ENCODE measurements around the gene ATF4. TPM values are rescaled to one million over a fixed set of nuclear protein-coding genes. Genes with fewer than 3 reads are reported as not detected.

ATF4 gene
- total RNA-seq, 1 donor from 2014 or later, result 327 TPM

DNA sequence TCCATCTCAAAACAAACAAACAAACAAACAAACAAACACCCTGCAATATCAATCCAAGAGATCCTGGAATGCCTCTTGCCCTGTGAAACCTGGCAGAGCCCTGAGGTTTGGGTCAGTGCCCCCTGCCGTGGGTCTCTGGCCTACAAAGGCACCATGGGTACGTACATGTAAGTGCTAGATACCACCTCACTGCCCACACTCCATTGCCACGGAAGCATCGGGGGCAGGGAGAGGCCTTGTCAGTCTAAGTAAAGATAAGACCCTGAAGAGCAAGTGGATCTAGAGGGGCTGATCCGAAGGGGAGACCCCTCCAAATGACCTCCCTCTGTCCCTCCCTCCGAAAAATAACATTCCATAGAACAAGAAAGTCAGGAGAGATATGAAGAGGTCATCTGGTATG lies 20.3 kb upstream of the ATF4 start:
- no peaks in the 10 kb centered on the region for H3K27me3 ChIP-seq
- no peaks in the 10 kb centered on the region for H3K9me3 ChIP-seq
- H3K4me1 ChIP-seq, result peaks cover 44% of the 10 kb centered on the region
- peaks cover 14% of the 10 kb centered on the region for H3K36me3 ChIP-seq
- no peak for ATAC-seq
- intact Hi-C loops (cut with DNase I), result no loop called here
- TF ChIP-seq, protein P1, sequence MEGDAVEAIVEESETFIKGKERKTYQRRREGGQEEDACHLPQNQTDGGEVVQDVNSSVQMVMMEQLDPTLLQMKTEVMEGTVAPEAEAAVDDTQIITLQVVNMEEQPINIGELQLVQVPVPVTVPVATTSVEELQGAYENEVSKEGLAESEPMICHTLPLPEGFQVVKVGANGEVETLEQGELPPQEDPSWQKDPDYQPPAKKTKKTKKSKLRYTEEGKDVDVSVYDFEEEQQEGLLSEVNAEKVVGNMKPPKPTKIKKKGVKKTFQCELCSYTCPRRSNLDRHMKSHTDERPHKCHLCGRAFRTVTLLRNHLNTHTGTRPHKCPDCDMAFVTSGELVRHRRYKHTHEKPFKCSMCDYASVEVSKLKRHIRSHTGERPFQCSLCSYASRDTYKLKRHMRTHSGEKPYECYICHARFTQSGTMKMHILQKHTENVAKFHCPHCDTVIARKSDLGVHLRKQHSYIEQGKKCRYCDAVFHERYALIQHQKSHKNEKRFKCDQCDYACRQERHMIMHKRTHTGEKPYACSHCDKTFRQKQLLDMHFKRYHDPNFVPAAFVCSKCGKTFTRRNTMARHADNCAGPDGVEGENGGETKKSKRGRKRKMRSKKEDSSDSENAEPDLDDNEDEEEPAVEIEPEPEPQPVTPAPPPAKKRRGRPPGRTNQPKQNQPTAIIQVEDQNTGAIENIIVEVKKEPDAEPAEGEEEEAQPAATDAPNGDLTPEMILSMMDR (IDR thresholded peaks at IDR 0.05), result no peak
- no peak overlapping the region for H3K4me3 ChIP-seq
- no peak for DNase-seq
- no peak overlapping the region for H3K27ac ChIP-seq

DNA sequence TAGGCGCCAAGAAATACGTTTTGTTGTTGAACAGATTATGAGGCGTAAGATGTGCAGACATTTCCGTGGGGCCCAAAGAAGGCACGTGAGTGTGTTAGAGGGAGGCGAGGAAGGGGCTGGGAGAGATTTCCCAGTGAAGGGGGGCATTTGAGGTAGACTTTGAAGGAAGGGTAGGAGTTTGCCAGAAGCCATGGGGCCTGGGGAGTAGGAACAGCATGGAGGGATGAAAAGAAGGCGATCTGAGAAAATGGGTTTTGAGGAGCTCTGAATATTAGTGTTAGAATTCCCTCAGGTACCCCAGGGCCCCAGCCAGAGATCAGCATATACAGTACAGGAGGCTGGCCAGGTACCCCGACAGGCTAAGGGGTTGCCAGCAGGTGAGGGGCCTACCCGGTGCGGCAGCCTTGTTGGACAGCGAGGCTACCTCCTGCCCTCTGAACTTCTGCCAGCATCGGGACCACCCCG lies 18.7 kb upstream of the ATF4 start:
- DNase-seq, result no peak
- H3K36me3 ChIP-seq, result peaks cover 29% of the 10 kb centered on the region
- TF ChIP-seq, protein P1 (IDR thresholded peaks at IDR 0.05), result no peak
- intact Hi-C loops (cut with DNase I), result no loop called here
- peak overlapping the region; percentile 85 for H3K27ac ChIP-seq
- ATAC-seq, result no peak
- no peaks in the 10 kb centered on the region for H3K27me3 ChIP-seq
- no peaks in the 10 kb centered on the region for H3K9me3 ChIP-seq
- H3K4me1 ChIP-seq, result peaks cover 32% of the 10 kb centered on the region
- H3K4me3 ChIP-seq, result peak overlapping the region; percentile 98

DNA sequence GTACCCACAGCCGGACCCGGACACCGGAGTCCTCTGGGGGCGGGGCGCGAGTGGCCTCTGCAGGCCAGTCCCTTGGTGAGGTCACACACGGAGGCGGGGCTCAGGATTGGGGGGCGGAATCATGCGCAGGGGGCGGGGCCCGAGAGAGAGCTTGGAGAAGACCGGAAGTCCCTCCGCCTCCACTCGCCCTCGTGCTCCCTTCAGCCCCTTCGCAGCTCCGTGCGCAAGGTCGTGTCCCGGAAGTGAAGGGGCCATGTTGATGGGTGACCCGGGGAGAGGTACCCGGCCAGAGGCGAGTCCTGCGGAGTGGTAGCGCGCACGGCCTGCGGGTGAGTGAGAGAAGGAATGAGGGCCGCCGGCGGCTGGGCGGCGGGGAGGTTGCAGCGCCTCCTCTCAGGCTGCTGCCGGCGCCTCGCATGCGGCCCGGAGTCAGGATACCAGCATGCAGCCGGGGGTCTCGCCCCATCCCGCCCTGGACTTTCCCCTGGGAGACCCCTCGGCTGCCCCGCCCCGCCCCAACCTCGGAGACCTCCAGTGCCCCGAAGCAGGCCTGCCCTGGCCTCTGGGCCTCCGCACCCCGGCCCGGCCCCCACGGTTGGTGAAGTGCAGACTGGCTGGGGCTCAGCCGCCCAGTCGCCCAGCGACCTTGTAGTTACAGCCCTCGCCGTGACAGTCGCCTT lies 18.1 kb upstream of the ATF4 start, which contains the start of gene MIEF1:
Gene MIEF1, plus strand, starts transcription at position 182 of the 680 bp plus-strand sequence. CDS start 9,005 bp downstream, outside the sequence.
- Histone ChIP-seq H3K27me3 (no peaks in the 10 kb centered on the region), H3K4me1 (peaks cover 31% of the 10 kb centered on the region), H3K36me3 (peaks cover 34% of the 10 kb centered on the region), H3K9me3 (no peaks in the 10 kb centered on the region), H3K27ac (peak within 1 kb of the TSS; percentile 85), H3K4me3 (peak within 1 kb of the TSS; percentile 98)
- TF ChIP-seq, protein P1 (IDR thresholded peaks at IDR 0.05), result no peak
- DNase-seq (peak; percentile 99), ATAC-seq (peak; percentile 99)
- intact Hi-C loops (cut with DNase I), result no loop called here

GRCh38 chr22:39502789-39503409 lies 17.5 kb upstream of the ATF4 start:
- no peaks in the 10 kb centered on the region for H3K9me3 ChIP-seq
- intact Hi-C loops (cut with DNase I), result no loop called here
- peak overlapping the region; percentile 98 for H3K4me3 ChIP-seq
- DNase-seq, result no peak
- peaks cover 40% of the 10 kb centered on the region for H3K36me3 ChIP-seq
- no peak for ATAC-seq
- no peaks in the 10 kb centered on the region for H3K27me3 ChIP-seq
- H3K27ac ChIP-seq, result peak overlapping the region; percentile 85
- H3K4me1 ChIP-seq, result peaks cover 31% of the 10 kb centered on the region
- TF ChIP-seq, protein P1 (IDR thresholded peaks at IDR 0.05), result no peak

DNA sequence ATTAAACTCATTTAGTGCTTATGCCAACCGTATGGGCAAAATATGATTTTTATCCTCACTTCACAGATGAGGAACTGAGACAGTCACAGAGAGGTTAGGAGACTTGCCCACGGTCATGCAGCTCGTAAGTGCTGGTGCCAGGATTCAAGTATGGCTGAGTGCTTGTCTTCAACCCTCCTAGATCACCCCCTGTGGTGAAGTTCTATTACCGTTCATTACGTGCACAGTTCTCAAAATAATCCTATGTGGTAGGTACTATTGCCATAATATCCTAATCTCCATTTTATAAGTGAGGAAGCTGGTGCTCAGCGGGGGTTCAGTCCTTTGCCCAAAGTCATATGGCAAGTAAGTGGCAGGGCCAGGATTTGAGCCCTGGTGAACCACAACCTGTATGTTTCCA lies 16.7 kb upstream of the ATF4 start:
- intact Hi-C loops (cut with DNase I), result no loop called here
- no peak for DNase-seq
- H3K27ac ChIP-seq, result peak overlapping the region; percentile 85
- H3K4me3 ChIP-seq, result peak overlapping the region; percentile 98
- no peak for ATAC-seq
- no peaks in the 10 kb centered on the region for H3K27me3 ChIP-seq
- H3K9me3 ChIP-seq, result no peaks in the 10 kb centered on the region
- TF ChIP-seq, protein P1 (IDR thresholded peaks at IDR 0.05), result no peak
- H3K4me1 ChIP-seq, result peaks cover 31% of the 10 kb centered on the region
- peaks cover 47% of the 10 kb centered on the region for H3K36me3 ChIP-seq

All from upper lobe of right lung (tissue), 1 donor.